ENCODE results near the gene NFIX. TPM values are rescaled to one million over a fixed set of nuclear protein-coding genes. Genes with fewer than 3 reads are reported as not detected.

Gene NFIX
- total and polyA plus RNA-seq, 2 of the 13 experiments (the other 11 are each of a cell fraction or from before 2014, with no cell fraction given) = 3.4 to 5.4 TPM

GRCh38 chr19:13060964-13061927, 66.0 kb downstream of the NFIX start (continued):
- no peak for TF ChIP-seq THAP7 (CRISPR knock-in tag; IDR thresholded peaks at IDR 0.05)
- TF ChIP-seq ZUFSP (CRISPR knock-in tag; IDR thresholded peaks at IDR 0.05; ENCODE audit: borderline replicate concordance) = no peak
- peak; percentile 77; the same call in 1 of the 2 replicates for TF ChIP-seq CBX5 (CRISPR knock-in tag; IDR thresholded peaks at IDR 0.05; ENCODE audit: borderline replicate concordance)
- TF ChIP-seq ZNF576 (CRISPR knock-in tag; IDR thresholded peaks at IDR 0.05) = no peak
- peak; percentile 78; the same call in 1 of the 2 replicates for TF ChIP-seq NFKBIZ (CRISPR knock-in tag; IDR thresholded peaks at IDR 0.05)
- no peak for TF ChIP-seq ZXDC (CRISPR knock-in tag; IDR thresholded peaks at IDR 0.05)
- TF ChIP-seq ZEB1 (IDR thresholded peaks at IDR 0.05; ENCODE audit: insufficient replicate concordance, low read depth) = no peak
- peak; percentile 60; the same call in 1 of the 2 replicates for TF ChIP-seq ARNT2 (CRISPR knock-in tag; IDR thresholded peaks at IDR 0.05; ENCODE audit: low read depth)
- peak; percentile 80; the same call in 1 of the 2 replicates for TF ChIP-seq TBP (CRISPR knock-in tag; IDR thresholded peaks at IDR 0.05)
- no peak for TF ChIP-seq ZNF788 (CRISPR knock-in tag; IDR thresholded peaks at IDR 0.05; ENCODE audit: borderline replicate concordance)
- no peak for TF ChIP-seq EHMT2 (IDR thresholded peaks at IDR 0.05; ENCODE audit: borderline replicate concordance, low read depth, low read length)
- no peak for TF ChIP-seq FOSL1 (CRISPR knock-in tag; IDR thresholded peaks at IDR 0.05; ENCODE audit: borderline replicate concordance)
- TF ChIP-seq ARNTL (CRISPR knock-in tag; IDR thresholded peaks at IDR 0.05) = 0 out of 2 replicates have a peak, but pooled peaks have one; percentile 48
- TF ChIP-seq ZNF343 (CRISPR knock-in tag; IDR thresholded peaks at IDR 0.05) = no peak
- TF ChIP-seq GLMP (CRISPR knock-in tag; IDR thresholded peaks at IDR 0.05; ENCODE audit: borderline replicate concordance) = no peak
- no peak for TF ChIP-seq ZNF710 (CRISPR knock-in tag; IDR thresholded peaks at IDR 0.05; ENCODE audit: borderline replicate concordance)
- TF ChIP-seq GLI4 (CRISPR knock-in tag; IDR thresholded peaks at IDR 0.05; ENCODE audit: borderline replicate concordance) = no peak
- no peak for TF ChIP-seq EP300 (IDR thresholded peaks at IDR 0.05; ENCODE audit: low read depth in 2 of 2, low read length in 2 of 2)
- no peak for TF ChIP-seq EP300 (CRISPR knock-in tag; IDR thresholded peaks at IDR 0.05; ENCODE audit: borderline replicate concordance)
